Osteoblast (primary cell): ENCODE measurements around the gene SEMA7A. TPM values are rescaled to one million over a fixed set of nuclear protein-coding genes. Genes with fewer than 3 reads are reported as not detected.

ENCODE experiments used
- DNase-seq: peaks from one replicate; pipeline ENCODE4 v3.0.0; 2011; ENCODE audit warnings: low spot score, mixed read lengths; ENCODE audit not compliant: insufficient read length; ENCODE audit errors: missing footprints
- H2AFZ ChIP-seq: 2 replicates; pipeline ENCODE4 v1.6.0; 2011; ENCODE audit warnings: mild to moderate bottlenecking, low read length
- H3K27ac ChIP-seq: 2 replicates; pipeline ENCODE4 v1.5.1; 2011; ENCODE audit warnings: mild to moderate bottlenecking, low read depth, low read length, moderate library complexity
- H3K27me3 ChIP-seq: 2 replicates; pipeline ENCODE4 v1.6.0; 2012; ENCODE audit warnings: mild to moderate bottlenecking, control low read depth, inconsistent platforms, low read length, moderate library complexity; ENCODE audit not compliant: insufficient read depth
- H3K36me3 ChIP-seq: 2 replicates; pipeline ENCODE4 v1.5.1; 2011; ENCODE audit warnings: mild to moderate bottlenecking, low read length, control low read depth, moderate library complexity; ENCODE audit not compliant: insufficient read depth
- H3K4me1 ChIP-seq: 2 replicates; pipeline ENCODE4 v1.5.1; 2011; ENCODE audit warnings: mild to moderate bottlenecking, low read length, control low read depth, moderate library complexity; ENCODE audit not compliant: insufficient read depth
- H3K4me2 ChIP-seq: 2 replicates; pipeline ENCODE4 v1.6.0; 2011; ENCODE audit warnings: mild to moderate bottlenecking, low read length; ENCODE audit not compliant: insufficient read depth
- H3K4me3 ChIP-seq: fragments of 200-600 bp; sonication (generic); 3 replicates; pipeline ENCODE4 v1.5.1; 2012; ENCODE audit warnings: mild to moderate bottlenecking, low read length, inconsistent platforms; ENCODE audit not compliant: insufficient read depth
- H3K79me2 ChIP-seq: 2 replicates; pipeline ENCODE4 v1.6.0; 2012; ENCODE audit warnings: mild to moderate bottlenecking, low read length, control low read depth, inconsistent platforms; ENCODE audit not compliant: insufficient read depth
- H3K9me3 ChIP-seq: 2 replicates; pipeline ENCODE4 v1.5.1; 2011; ENCODE audit warnings: low read depth, low read length, control low read depth
- H4K20me1 ChIP-seq: 2 replicates; pipeline ENCODE4 v1.6.0; 2012; ENCODE audit warnings: mild to moderate bottlenecking, low read length, control low read depth; ENCODE audit not compliant: insufficient read depth
- CTCF ChIP-seq: IDR thresholded peaks from 2 replicates; pipeline ENCODE4 v1.5.1; 2011; ENCODE audit warnings: mild to moderate bottlenecking, low read depth, low read length, moderate library complexity; ENCODE audit errors: extremely low read depth
- total RNA-seq: library from RNA; depleted of rRNA; stranded (reverse); fragments of >200 nt; gene quantifications from 2 replicates; pipeline ENCODE4 v1.2.3, GENCODE V29; 2012

Gene SEMA7A
- total RNA-seq, 1 donor, result 30.4 TPM

- DNase-seq, result peak; percentile 85
- TF ChIP-seq CTCF, result no peak
- peaks cover 36% of the 10 kb centered on the region for H3K4me1 ChIP-seq
- no peaks in the 10 kb centered on the region for H3K27me3 ChIP-seq
- peak overlapping the region; percentile 92 for H3K4me2 ChIP-seq
- H4K20me1 ChIP-seq, result peaks cover 32% of the 10 kb centered on the region
- H3K27ac ChIP-seq, result peak overlapping the region; percentile 66
- peak overlapping the region; percentile 88 for H2AFZ ChIP-seq
- no peaks in the 10 kb centered on the region for H3K9me3 ChIP-seq
- H3K79me2 ChIP-seq, result peaks cover 52% of the 10 kb centered on the region
- H3K4me3 ChIP-seq, result peak overlapping the region; percentile 91
- no peaks in the 10 kb centered on the region for H3K36me3 ChIP-seq
Measured at GRCh38 chr15:74434263-74435136, 742 bp upstream of the SEMA7A start.

GRCh38 chr15:74432968-74433591 is 678 bp downstream of the SEMA7A start:
- Histone ChIP-seq H3K36me3 (no peaks in the 10 kb centered on the region), H2AFZ (peak overlapping the region; percentile 60), H4K20me1 (peaks cover 45% of the 10 kb centered on the region), H3K4me3 (peak overlapping the region; percentile 91), H3K4me1 (peaks cover 50% of the 10 kb centered on the region), H3K27ac (peak overlapping the region; percentile 58), H3K79me2 (peaks cover 66% of the 10 kb centered on the region), H3K4me2 (peak overlapping the region; percentile 91), H3K27me3 (no peaks in the 10 kb centered on the region), H3K9me3 (no peaks in the 10 kb centered on the region)
- no peak for TF ChIP-seq CTCF
- DNase-seq, result peak; percentile 90

GRCh38 chr15:74432271-74432967 is 1.3 kb downstream of the SEMA7A start:
- no peak for TF ChIP-seq CTCF
- Histone ChIP-seq H2AFZ (no peak overlapping the region), H3K4me1 (peaks cover 55% of the 10 kb centered on the region), H4K20me1 (peaks cover 51% of the 10 kb centered on the region), H3K4me2 (peak overlapping the region; percentile 91), H3K27ac (peak overlapping the region; percentile 58), H3K9me3 (no peaks in the 10 kb centered on the region), H3K36me3 (no peaks in the 10 kb centered on the region), H3K79me2 (peaks cover 73% of the 10 kb centered on the region), H3K27me3 (no peaks in the 10 kb centered on the region), H3K4me3 (peak overlapping the region; percentile 91)
- no peak for DNase-seq
